HepG2 (cell line): ENCODE results near the gene CASKIN2. TPM values are rescaled to one million over a fixed set of nuclear protein-coding genes. Genes with fewer than 3 reads are reported as not detected.

Source experiments
- ATAC-seq: fragments of 200-7000 bp; cut with Tn5 transposase; 3 replicates; pipeline ENCODE4 v1.9.1; 2020; ENCODE audit warnings: mild to moderate bottlenecking, moderate library complexity
- BruUV-seq: library from RNA; stranded (reverse); fragments of 400-500 nt; replicated peaks from 2 replicates; lab custom pipeline; 2021; lab: Mats Ljungman, UMichigan
- CTCF ChIA-PET: fragments of 300-600 bp; formaldehyde crosslinking; extraction: SDS; loops from one replicate; lab custom pipeline; 2021; ENCODE audit warnings: low total read pairs, inconsistent platforms, low intra/inter-chr PET ratio; lab: Yijun Ruan, JAX
- POLR2A ChIA-PET: fragments of 350-600 bp; sonication (Branson Sonifier 250); formaldehyde crosslinking; loops from one replicate; lab custom pipeline; 2020; ENCODE audit warnings: antibody characterized with exemption, inconsistent platforms; lab: Yijun Ruan, JAX
- DNase-seq: peaks from one replicate; pipeline ENCODE4 v3.0.0-alpha.2; 2015; ENCODE audit warnings: low spot score
- FAIRE-seq: peaks from 3 replicates; lab custom pipeline; 2011; peaks lifted over from hg19 to GRCh38; lab: Jason Lieb, UNC
- H2AFZ ChIP-seq: one replicate; pipeline ENCODE4 v1.6.1; 2011; ENCODE audit warnings: low read length, inconsistent platforms
- H3K27ac ChIP-seq: fragments of 300-600 bp; 3 replicates; pipeline ENCODE4 v1.8.0; 2011; ENCODE audit warnings: mixed run types, mild to moderate bottlenecking, mixed read lengths, low read length, inconsistent platforms; ENCODE audit not compliant: insufficient read depth; ENCODE audit errors: extremely low read length
- H3K27me3 ChIP-seq, 2 experiments: fragments of 200-600 bp in 1 of 2; 2 replicates in 1 of 2; 3 replicates in 1 of 2; pipeline versions ENCODE4 v1.6.0 to v1.8.0; 2011; ENCODE audit warnings: low read length in 2 of 2, mild to moderate bottlenecking in 2 of 2, moderate library complexity in 2 of 2, inconsistent platforms in 1 of 2; ENCODE audit not compliant: insufficient read depth in 2 of 2, control insufficient read depth in 1 of 2
- H3K36me3 ChIP-seq, 2 experiments: fragments of 200-600 bp in 1 of 2; replicated peaks in 1 of 2; 2 replicates in 1 of 2; 3 replicates in 1 of 2; pipeline versions ENCODE4 v1.5.1 to v1.8.0; 2011; ENCODE audit warnings: low read length in 2 of 2, inconsistent platforms in 1 of 2; ENCODE audit not compliant: insufficient read depth in 2 of 2, control insufficient read depth in 1 of 2
- H3K4me1 ChIP-seq: 2 replicates; pipeline ENCODE4 v1.5.1; 2012; ENCODE audit warnings: low read length, inconsistent platforms; ENCODE audit not compliant: insufficient read depth
- H3K4me2 ChIP-seq: 2 replicates; pipeline ENCODE4 v1.6.0; 2011; ENCODE audit warnings: low read depth, low read length, inconsistent platforms
- H3K4me3 ChIP-seq, 3 experiments: fragments of 200-600 bp in 1 of 3; sonication (generic), shearing (Covaris generic) in 1 of 3; replicated peaks in 1 of 3; 2 replicates each; pipeline ENCODE4 v1.5.1; 2011 to 2016; ENCODE audit warnings: low read length in 3 of 3, inconsistent platforms in 2 of 3, low read depth in 2 of 3, mild to moderate bottlenecking in 2 of 3, control low read depth in 1 of 3, mixed read lengths in 1 of 3; ENCODE audit not compliant: insufficient read depth in 1 of 3
- H3K79me2 ChIP-seq: one replicate; pipeline ENCODE4 v1.6.1; 2011; ENCODE audit warnings: low read length, inconsistent platforms; ENCODE audit not compliant: insufficient read depth
- H3K9ac ChIP-seq: 2 replicates; pipeline ENCODE4 v1.6.0; 2011; ENCODE audit warnings: mild to moderate bottlenecking, low read depth, low read length, inconsistent platforms; ENCODE audit not compliant: insufficient read depth
- H3K9me3 ChIP-seq: 2 replicates; pipeline ENCODE4 v1.5.1; 2012; ENCODE audit warnings: mild to moderate bottlenecking, low read length
- H4K20me1 ChIP-seq: 2 replicates; pipeline ENCODE4 v1.6.0; 2011; ENCODE audit warnings: inconsistent platforms, mild to moderate bottlenecking, low read length, moderate library complexity; ENCODE audit not compliant: insufficient read depth
- HIC2 ChIP-seq: sonication (generic); formaldehyde crosslinking; IDR thresholded peaks from 2 replicates; pipeline ENCODE4 v1.9.0; 2022; ENCODE audit warnings: low read depth, missing genetic modification reagents
- HOXA3 ChIP-seq: sonication (generic); formaldehyde crosslinking; IDR thresholded peaks from 2 replicates; pipeline ENCODE4 v1.5.0; 2020; ENCODE audit warnings: missing genetic modification reagents
- MAFK ChIP-seq, 2 experiments: IDR thresholded peaks in 1 of 2; conservative IDR thresholded peaks in 1 of 2; 2 replicates each; pipeline ENCODE4 v1.6.1; 2011; ENCODE audit warnings: improper control_type of control experiment in 2 of 2, low read length in 2 of 2
- MED8 ChIP-seq: sonication (generic); formaldehyde crosslinking; IDR thresholded peaks from 2 replicates; pipeline ENCODE4 v1.8.1; 2023; ENCODE audit warnings: mild to moderate bottlenecking, missing genetic modification reagents; ENCODE audit not compliant: insufficient replicate concordance
- MZF1 ChIP-seq: sonication (generic); formaldehyde crosslinking; IDR thresholded peaks from 2 replicates; pipeline ENCODE4 v1.8.1; 2023; ENCODE audit warnings: mild to moderate bottlenecking, missing genetic modification reagents, borderline replicate concordance
- NFE2L2 ChIP-seq: fragments of 150-350 bp; IDR thresholded peaks from 2 replicates; pipeline ENCODE4 v1.6.1; 2014; ENCODE audit warnings: low read length
- NFYC ChIP-seq: IDR thresholded peaks from 2 replicates; pipeline ENCODE4 v1.6.1; 2016; ENCODE audit warnings: missing genetic modification reagents, missing compliant biosample characterization
- RARA ChIP-seq: IDR thresholded peaks from 2 replicates; pipeline ENCODE4 v1.6.1; 2016; ENCODE audit warnings: missing genetic modification reagents, missing compliant biosample characterization
- RFX1 ChIP-seq: fragments of 450-650 bp; IDR thresholded peaks from 2 replicates; pipeline ENCODE4 v1.6.1; 2017
- TP53 ChIP-seq: sonication (generic); formaldehyde crosslinking; conservative IDR thresholded peaks from 2 replicates; pipeline ENCODE4 v1.4.0; 2020; ENCODE audit warnings: missing genetic modification reagents
- WIZ ChIP-seq: sonication (generic); formaldehyde crosslinking; IDR thresholded peaks from 2 replicates; pipeline ENCODE4 v1.5.1; 2020; ENCODE audit warnings: mild to moderate bottlenecking, missing genetic modification reagents
- ZNF260 ChIP-seq: sonication (generic); formaldehyde crosslinking; IDR thresholded peaks from 2 replicates; pipeline ENCODE4 v1.4.0; 2020; ENCODE audit warnings: missing genetic modification reagents, low read depth, mild to moderate bottlenecking, borderline replicate concordance
- ZNF264 ChIP-seq: sonication (generic); formaldehyde crosslinking; IDR thresholded peaks from 2 replicates; pipeline ENCODE4 v1.4.0; 2020; ENCODE audit warnings: missing genetic modification reagents
- ZNF329 ChIP-seq: sonication (generic); formaldehyde crosslinking; IDR thresholded peaks from 2 replicates; pipeline ENCODE4 v1.9.0; 2021; ENCODE audit warnings: low read depth, mild to moderate bottlenecking, missing genetic modification reagents
- ZNF569 ChIP-seq: sonication (generic); formaldehyde crosslinking; IDR thresholded peaks from 2 replicates; pipeline ENCODE4 v1.5.0; 2020; ENCODE audit warnings: mild to moderate bottlenecking, missing genetic modification reagents, moderate library complexity, borderline replicate concordance
- ZNF704 ChIP-seq: sonication (generic); formaldehyde crosslinking; IDR thresholded peaks from 2 replicates; pipeline ENCODE4 v1.8.1; 2023; ENCODE audit warnings: mild to moderate bottlenecking, inconsistent platforms, moderate library complexity, missing genetic modification reagents, borderline replicate concordance
- ZSCAN20 ChIP-seq: sonication (generic); formaldehyde crosslinking; IDR thresholded peaks from 2 replicates; pipeline ENCODE4 v1.4.0; 2020; ENCODE audit warnings: missing genetic modification reagents, mild to moderate bottlenecking, borderline replicate concordance
- WGBS: methylation state at CpG from one replicate; pipeline ENCODE4 v1.1.6; 2017; ENCODE audit warnings: low lambda C conversion rate; 5-methylcytosine and 5-hydroxymethylcytosine counted together
- in situ Hi-C: cut with HindIII; loops from 2 replicates; pipeline ENCODE4 v1.10.0; 2017; ENCODE audit warnings: low pct_unique_long_range_greater_than_20kb; ENCODE audit not compliant: extremely low pct_ligation_motif_present
- intact Hi-C: fragments of 100-400 bp; cut with micrococcal nuclease; formaldehyde crosslinking; loops from one replicate; pipeline ENCODE4 v1.10.0; 2022; ENCODE audit not compliant: unreplicated experiment
- polyA plus RNA-seq, 8 experiments: library from polyadenylated mRNA; depleted of rRNA in 3 of 8; stranded (reverse) in 7 of 8; unstranded in 1 of 8; fragments of >200 nt; fragmentation: Illumina TruSeq in 4 of 8; extraction: Trizol in 4 of 8; gene quantifications; 2 replicates each; pipeline versions ENCODE4 v1.2.1 to v1.2.3, GENCODE V29; 2011 to 2016; ENCODE audit warnings: low read depth in 4 of 8, missing spikeins in 1 of 8, mixed read lengths in 1 of 8; ENCODE audit not compliant: insufficient read depth in 1 of 8
- total RNA-seq, 5 experiments: library from RNA; depleted of rRNA; stranded (reverse); fragments of >200 nt; fragmentation: Illumina TruSeq; extraction: Trizol; gene quantifications; 2 replicates each; pipeline ENCODE4 v1.2.3, GENCODE V29; 2016; ENCODE audit warnings: low read depth in 1 of 5

CASKIN2 gene
- total and polyA plus RNA-seq, 2 of the 13 experiments (the other 11 are each of a cell fraction or from before 2014, with no cell fraction given), result 5.2 to 7.8 TPM

GRCh38 chr17:75475851-75476250 is 39.5 kb downstream of the CASKIN2 start:
- CTCF ChIA-PET, result no interaction called here
- DNase-seq, result no peak
- BruUV-seq, result no TSS peak

More at GRCh38 chr17:75475851-75476250, 39.5 kb downstream of the CASKIN2 start:
- intact Hi-C loops (no loop called here), in situ Hi-C loops (no loop called here)
- Histone ChIP-seq H3K36me3 (peaks cover 21 to 52% of the 10 kb centered on the region in 2 experiments), H4K20me1 (peaks cover 9% of the 10 kb centered on the region; the same call in 1 of the 2 replicates), H3K27ac (no peak overlapping the region), H3K4me3 (no peak overlapping the region), H3K9ac (no peak overlapping the region), H3K4me1 (peaks cover 24% of the 10 kb centered on the region), H3K79me2 (no peaks in the 10 kb centered on the region), H3K4me2 (no peak overlapping the region), H3K9me3 (no peaks in the 10 kb centered on the region), H2AFZ (no peak overlapping the region), H3K27me3 (no peaks in the 10 kb centered on the region)
- no peak for FAIRE-seq
- TF ChIP-seq WIZ (CRISPR knock-in tag) (no peak), ZSCAN20 (CRISPR knock-in tag) (no peak), ZNF569 (no peak), HIC2 (CRISPR knock-in tag) (no peak), ZNF260 (CRISPR knock-in tag) (no peak), ZNF329 (CRISPR knock-in tag) (no peak), MAFK (conservative IDR thresholded peaks at IDR 0.05 in 1 of 2, IDR thresholded peaks at IDR 0.05 in 1 of 2; ENCODE audit: low read length in 2 of 2) (no peak), MED8 (CRISPR knock-in tag) (no peak), RARA (no peak), NFYC (CRISPR knock-in tag) (no peak), NFE2L2 (no peak), ZNF704 (CRISPR knock-in tag) (no peak), RFX1 (no peak), HOXA3 (no peak), TP53 (CRISPR knock-in tag) (no peak), MZF1 (CRISPR knock-in tag) (no peak), ZNF264 (CRISPR knock-in tag) (no peak)
- no peak for ATAC-seq
- WGBS, result 99% methylated on average over 3 of the region's 3 CpGs
- POLR2A ChIA-PET, result no interaction called here
